Stimulated activated CD8-positive, alpha-beta memory T cell treated with anti-CD3 and anti-CD28 coated beads, Interleukin-7, amount 100 ng/mL, for 1 hour (primary cell): ENCODE measurements around the gene AUTS2.

Source experiments
- DNase-seq, 2 donors: peaks; one replicate each; pipeline ENCODE4 v3.0.0-alpha.2; 2020; ENCODE audit warnings: low read depth in 2 of 2

The AUTS2 gene

GRCh38 chr7:69968969-69969556 lies 370.8 kb downstream of the AUTS2 start:
- DNase-seq: no peak

GRCh38 chr7:69981646-69982045 lies 383.4 kb downstream of the AUTS2 start:
- no peak for DNase-seq

GRCh38 chr7:69982197-69982596 lies 383.9 kb downstream of the AUTS2 start:
- DNase-seq: no peak

- DNase-seq: no peak
These were observed 391.3 kb downstream of the AUTS2 start for GRCh38 chr7:69989551-69989950.

GRCh38 chr7:69992938-69993337 lies 394.7 kb downstream of the AUTS2 start:
- DNase-seq: no peak

- DNase-seq: no peak
These were observed 395.9 kb downstream of the AUTS2 start for GRCh38 chr7:69994218-69994617.

- no peak for DNase-seq
These were observed 396.7 kb downstream of the AUTS2 start for GRCh38 chr7:69994886-69995542.

- DNase-seq: no peak
These were observed 397.8 kb downstream of the AUTS2 start for GRCh38 chr7:69996121-69996520.

GRCh38 chr7:70000737-70001348 lies 402.6 kb downstream of the AUTS2 start:
- DNase-seq: no peak

- no peak for DNase-seq
These were observed 407.2 kb downstream of the AUTS2 start for GRCh38 chr7:70005480-70005879.

- no peak for DNase-seq
These were observed 407.6 kb downstream of the AUTS2 start for GRCh38 chr7:70005891-70006260.

- no peak for DNase-seq
These were observed 408.1 kb downstream of the AUTS2 start for GRCh38 chr7:70006261-70006920.

- no peak for DNase-seq
These were observed 410.2 kb downstream of the AUTS2 start for GRCh38 chr7:70008466-70008865.

- no peak for DNase-seq
These were observed 416.4 kb downstream of the AUTS2 start for GRCh38 chr7:70014472-70015177.

- no peak for DNase-seq
These were observed 417.1 kb downstream of the AUTS2 start for GRCh38 chr7:70015353-70015752.

- no peak for DNase-seq
These were observed 417.9 kb downstream of the AUTS2 start for GRCh38 chr7:70016044-70016770.

- DNase-seq: no peak
These were observed 419.1 kb downstream of the AUTS2 start for GRCh38 chr7:70017357-70017756.

GRCh38 chr7:70018700-70019099 lies 420.4 kb downstream of the AUTS2 start:
- DNase-seq: no peak

GRCh38 chr7:70027867-70028266 lies 429.6 kb downstream of the AUTS2 start:
- DNase-seq: no peak

- no peak for DNase-seq
These were observed 430.3 kb downstream of the AUTS2 start for GRCh38 chr7:70028620-70029019.

- DNase-seq: no peak
These were observed 431.7 kb downstream of the AUTS2 start for GRCh38 chr7:70029993-70030392.

- DNase-seq: no peak
These were observed 432.5 kb downstream of the AUTS2 start for GRCh38 chr7:70030745-70031144.
